Testis (tissue), 3 donors: ENCODE measurements around the gene STEAP1. TPM values are rescaled to one million over a fixed set of nuclear protein-coding genes. Genes with fewer than 3 reads are reported as not detected.

Source experiments
- DNase-seq: peaks from one replicate; pipeline ENCODE4 v3.0.0-alpha.2; 2019
- H3K27ac ChIP-seq, 2 donors: fragments of 200-600 bp; sonication (generic); one replicate each; pipeline ENCODE4 v1.5.1; 2019
- H3K27me3 ChIP-seq: fragments of 200-600 bp; sonication (generic); one replicate; pipeline ENCODE4 v1.5.1; 2019
- H3K36me3 ChIP-seq: fragments of 200-600 bp; sonication (generic); one replicate; pipeline ENCODE4 v1.5.1; 2017; ENCODE audit warnings: low read depth; ENCODE audit errors: missing control alignments
- H3K4me1 ChIP-seq: fragments of 200-600 bp; sonication (generic); one replicate; pipeline ENCODE4 v1.5.1; 2019
- H3K4me3 ChIP-seq, 2 donors: fragments of 200-600 bp; sonication (generic); one replicate each; pipeline ENCODE4 v1.5.1; 2017 to 2019
- H3K9me3 ChIP-seq: fragments of 200-600 bp; sonication (generic); one replicate; pipeline ENCODE4 v1.5.1; 2017
- POLR2A ChIP-seq: fragments of 450-650 bp; IDR thresholded peaks from one replicate; pipeline ENCODE4 v1.6.1; 2017; ENCODE audit warnings: antibody characterized with exemption, mild to moderate bottlenecking, moderate library complexity
- WGBS, 2 donors: methylation state at CpG; one replicate each; pipeline ENCODE4 v1.1.5; 2018; 5-methylcytosine and 5-hydroxymethylcytosine counted together
- intact Hi-C: fragments of 100-400 bp; cut with DNase I; formaldehyde crosslinking; loops from one replicate; pipeline ENCODE4 v1.15.1; 2023; ENCODE audit warnings: low total_unique reads
- polyA plus RNA-seq: library from polyadenylated mRNA; stranded (reverse); fragments of 350-450 nt; fragmentation: Illumina TruSeq; extraction: RNeasy Lipid Tissue Mini Kit (QIAGEN cat#74804); gene quantifications from one replicate; pipeline ENCODE4 v1.2.3, GENCODE V29; 2014; ENCODE audit warnings: low read depth, low replicate concordance; ENCODE audit not compliant: insufficient read depth
- total RNA-seq, 2 donors: library from RNA; depleted of rRNA; stranded (reverse); fragments of >200 nt; gene quantifications; one replicate each; pipeline ENCODE4 v1.2.3, GENCODE V29; 2016
- TF ChIP-seq, protein P1 (sequence below), 3 experiments: fragments of 450-650 bp in 2 of 3; fragments of 200-600 bp in 1 of 3; sonication (generic) in 1 of 3; IDR thresholded peaks; one replicate each; pipeline ENCODE4 v1.5.1; 2016 to 2019; ENCODE audit warnings: antibody characterized with exemption in 3 of 3, mild to moderate bottlenecking in 2 of 3, moderate library complexity in 1 of 3

The STEAP1 gene
- total and polyA plus RNA-seq, 3 donors from 2014 or later, result 6.4 to 7.3 (median 6.4) TPM

DNA sequence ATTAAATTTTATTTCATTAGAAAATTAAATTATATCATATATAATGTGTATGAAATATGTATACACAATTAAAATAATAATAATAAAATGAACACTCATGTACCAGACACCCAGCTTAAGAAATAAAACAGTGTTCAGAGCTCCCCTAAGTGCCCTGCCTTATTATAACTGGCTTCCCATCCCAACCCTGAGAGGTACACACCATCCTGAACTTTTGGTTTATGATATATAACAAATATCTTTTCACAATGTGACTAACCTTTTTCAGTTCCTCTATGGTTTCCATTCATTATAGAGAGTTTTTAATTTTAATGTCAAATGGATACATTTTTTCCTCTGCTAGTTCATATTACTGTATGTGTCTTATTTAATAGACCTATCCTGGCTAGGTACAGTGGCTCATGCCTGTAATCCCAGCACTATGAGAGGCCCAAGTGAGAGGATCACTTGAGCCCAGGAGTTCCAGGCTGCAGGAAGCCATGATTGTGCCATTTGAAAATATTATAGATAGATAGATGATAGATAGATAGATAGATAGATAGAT is 33.3 kb downstream of the STEAP1 start:
- no peak for DNase-seq
- Histone ChIP-seq H3K27ac (no peak overlapping the region), H3K9me3 (no peaks in the 10 kb centered on the region), H3K4me3 (no peak overlapping the region), H3K36me3 (no peaks in the 10 kb centered on the region), H3K27me3 (no peaks in the 10 kb centered on the region), H3K4me1 (no peaks in the 10 kb centered on the region)
- TF ChIP-seq, protein P1, sequence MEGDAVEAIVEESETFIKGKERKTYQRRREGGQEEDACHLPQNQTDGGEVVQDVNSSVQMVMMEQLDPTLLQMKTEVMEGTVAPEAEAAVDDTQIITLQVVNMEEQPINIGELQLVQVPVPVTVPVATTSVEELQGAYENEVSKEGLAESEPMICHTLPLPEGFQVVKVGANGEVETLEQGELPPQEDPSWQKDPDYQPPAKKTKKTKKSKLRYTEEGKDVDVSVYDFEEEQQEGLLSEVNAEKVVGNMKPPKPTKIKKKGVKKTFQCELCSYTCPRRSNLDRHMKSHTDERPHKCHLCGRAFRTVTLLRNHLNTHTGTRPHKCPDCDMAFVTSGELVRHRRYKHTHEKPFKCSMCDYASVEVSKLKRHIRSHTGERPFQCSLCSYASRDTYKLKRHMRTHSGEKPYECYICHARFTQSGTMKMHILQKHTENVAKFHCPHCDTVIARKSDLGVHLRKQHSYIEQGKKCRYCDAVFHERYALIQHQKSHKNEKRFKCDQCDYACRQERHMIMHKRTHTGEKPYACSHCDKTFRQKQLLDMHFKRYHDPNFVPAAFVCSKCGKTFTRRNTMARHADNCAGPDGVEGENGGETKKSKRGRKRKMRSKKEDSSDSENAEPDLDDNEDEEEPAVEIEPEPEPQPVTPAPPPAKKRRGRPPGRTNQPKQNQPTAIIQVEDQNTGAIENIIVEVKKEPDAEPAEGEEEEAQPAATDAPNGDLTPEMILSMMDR (IDR thresholded peaks at IDR 0.05), result no peak
- no peak for TF ChIP-seq POLR2A
- intact Hi-C loops, result no loop called here

- no peak for TF ChIP-seq POLR2A
- TF ChIP-seq, protein P1 (IDR thresholded peaks at IDR 0.05), result no peak
- no peak for DNase-seq
- intact Hi-C loops, result no loop called here
- H3K4me1 ChIP-seq, result no peaks in the 10 kb centered on the region
- 49 to 66% methylated on average over 2 of the region's 2 CpGs for WGBS, 2 donors
- H3K27me3 ChIP-seq, result no peaks in the 10 kb centered on the region
- H3K27ac ChIP-seq, result no peak overlapping the region
- H3K36me3 ChIP-seq, result no peaks in the 10 kb centered on the region
- H3K4me3 ChIP-seq, result no peak overlapping the region
- H3K9me3 ChIP-seq, result no peaks in the 10 kb centered on the region
Measured at GRCh38 chr7:90188281-90188680, 34.0 kb downstream of the STEAP1 start.

DNA sequence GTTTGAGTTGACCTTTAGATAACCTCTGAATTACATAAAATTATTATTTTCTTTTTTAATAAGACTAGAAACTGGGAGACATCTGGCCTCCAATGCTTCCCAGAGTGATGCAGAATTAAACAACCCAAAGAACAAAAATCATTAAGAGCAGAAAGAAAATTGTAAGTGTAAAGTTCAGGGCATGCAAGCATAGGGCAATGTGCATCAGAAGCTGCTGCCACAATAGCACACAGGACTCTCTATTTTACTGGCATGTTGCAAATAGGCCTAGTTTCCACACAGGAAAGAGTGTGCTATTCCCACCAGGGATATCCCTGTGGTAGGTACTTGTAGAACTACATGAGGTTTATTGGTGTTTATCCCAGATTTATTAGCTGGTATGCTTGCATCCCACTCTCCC is 36.7 kb downstream of the STEAP1 start:
- no peaks in the 10 kb centered on the region for H3K27me3 ChIP-seq
- no peak overlapping the region for H3K27ac ChIP-seq
- no peak for TF ChIP-seq POLR2A
- TF ChIP-seq, protein P1 (IDR thresholded peaks at IDR 0.05), result no peak

GRCh38 chr7:90191648-90192047 is 37.4 kb downstream of the STEAP1 start:
- no peaks in the 10 kb centered on the region for H3K4me1 ChIP-seq
- DNase-seq, result no peak
- H3K36me3 ChIP-seq, result no peaks in the 10 kb centered on the region
- TF ChIP-seq POLR2A, result no peak
- TF ChIP-seq, protein P1 (IDR thresholded peaks at IDR 0.05), result no peak
- no peak overlapping the region for H3K4me3 ChIP-seq
- intact Hi-C loops, result no loop called here
- H3K9me3 ChIP-seq, result no peaks in the 10 kb centered on the region
- WGBS, 2 donors, result 87 to 89% methylated on average over 1 of the region's 1 CpG
- H3K27me3 ChIP-seq, result no peaks in the 10 kb centered on the region
- H3K27ac ChIP-seq, result no peak overlapping the region

More for the DNA sequence above, 36.7 kb downstream of the STEAP1 start:
- no peaks in the 10 kb centered on the region for H3K9me3 ChIP-seq
- no peaks in the 10 kb centered on the region for H3K36me3 ChIP-seq
- H3K4me3 ChIP-seq, result no peak overlapping the region
- no peak for DNase-seq
- intact Hi-C loops, result no loop called here
- no peaks in the 10 kb centered on the region for H3K4me1 ChIP-seq
